T-cell (primary cell): ENCODE measurements around the gene CYP46A1. TPM values are rescaled to one million over a fixed set of nuclear protein-coding genes. Genes with fewer than 3 reads are reported as not detected.

ENCODE experiments used
- ATAC-seq, 4 experiments: fragments of 200-7000 bp in 3 of 4; fragments of 150-1000 bp in 1 of 4; cut with Tn5 transposase; replicated peaks in 1 of 4; 1 replicate in 3 of 4; 2 replicates in 1 of 4; pipeline ENCODE4 v1.10.0; 2021; ENCODE audit warnings: moderate library complexity in 3 of 4, mild to moderate bottlenecking in 2 of 4, moderate number of reproducible peaks in 1 of 4
- CTCF ChIA-PET, 2 donors: fragments of 300-600 bp; sonication (Branson Sonifier 250); formaldehyde crosslinking; loops; one replicate each; lab custom pipeline; 2022; ENCODE audit warnings: antibody characterized with exemption in 2 of 2; lab: Charles Lee
- POLR2A ChIA-PET, 2 donors: fragments of 300-600 bp; sonication (Branson Sonifier 250); formaldehyde crosslinking; loops; one replicate each; lab custom pipeline; 2022; ENCODE audit warnings: antibody characterized with exemption in 2 of 2; lab: Charles Lee
- DNase-seq, 35 experiments: peaks; one replicate each; pipeline versions ENCODE4 v3.0.0 to v3.0.0-alpha.2; 2013 to 2023
- H3K27ac ChIP-seq: one replicate; pipeline ENCODE4 v1.5.1; 2013; ENCODE audit warnings: low read length
- H3K27me3 ChIP-seq, 2 experiments: replicated peaks in 1 of 2; 1 replicate in 1 of 2; 2 replicates in 1 of 2; pipeline versions ENCODE4 v1.6.1 to v1.7.0; 2013; ENCODE audit warnings: low read length in 1 of 2, mixed read lengths in 1 of 2; ENCODE audit not compliant: control insufficient read depth in 2 of 2, insufficient read depth in 2 of 2; ENCODE audit errors: extremely low read depth in 1 of 2
- H3K36me3 ChIP-seq, 2 donors: 1 replicate in 1 of 2; 2 replicates in 1 of 2; pipeline versions ENCODE4 v1.6.1 to v1.7.0; 2013; ENCODE audit warnings: low read length in 1 of 2; ENCODE audit not compliant: control insufficient read depth in 2 of 2, insufficient read depth in 1 of 2; ENCODE audit errors: extremely low read depth in 1 of 2
- H3K4me1 ChIP-seq, 2 experiments: 1 replicate in 1 of 2; 2 replicates in 1 of 2; pipeline versions ENCODE4 v1.6.1 to v1.7.0; 2013; ENCODE audit warnings: low read length in 2 of 2, mixed read lengths in 1 of 2; ENCODE audit not compliant: insufficient read depth in 2 of 2, control insufficient read depth in 1 of 2; ENCODE audit errors: extremely low read depth in 1 of 2
- H3K4me3 ChIP-seq, 2 donors: 1 replicate in 1 of 2; 2 replicates in 1 of 2; pipeline versions ENCODE4 v1.5.1 to v1.7.0; 2013; ENCODE audit warnings: mild to moderate bottlenecking in 2 of 2, low read length in 1 of 2, moderate library complexity in 1 of 2; ENCODE audit not compliant: control insufficient read depth in 1 of 2; ENCODE audit errors: extremely low read depth in 1 of 2
- H3K9me3 ChIP-seq: 2 replicates; pipeline ENCODE4 v1.7.0; 2013
- H3K27ac Mint-ChIP-seq, 2 donors: one replicate each; pipeline ENCODE4 v1.8.0; 2020 to 2021; ENCODE audit warnings: mild to moderate bottlenecking in 2 of 2, mixed read lengths in 2 of 2
- H3K27me3 Mint-ChIP-seq, 2 donors: one replicate each; pipeline ENCODE4 v1.8.0; 2021 to 2022; ENCODE audit warnings: mixed read lengths in 2 of 2
- H3K36me3 Mint-ChIP-seq: one replicate; pipeline ENCODE4 v1.8.0; 2021; ENCODE audit warnings: mixed read lengths
- H3K4me1 Mint-ChIP-seq, 3 donors: one replicate each; pipeline ENCODE4 v1.8.0; 2020 to 2022; ENCODE audit warnings: mixed read lengths in 3 of 3, mild to moderate bottlenecking in 1 of 3
- H3K4me3 Mint-ChIP-seq, 3 donors: one replicate each; pipeline ENCODE4 v1.8.0; 2020 to 2022; ENCODE audit warnings: mild to moderate bottlenecking in 3 of 3, mixed read lengths in 3 of 3, moderate library complexity in 3 of 3
- H3K9me3 Mint-ChIP-seq, 3 donors: one replicate each; pipeline ENCODE4 v1.8.0; 2020 to 2022; ENCODE audit warnings: mixed read lengths in 3 of 3
- WGBS: methylation state at CpG from one replicate; pipeline ENCODE4 v1.1.5; 2013; ENCODE audit warnings: missing lambda C conversion rate; ENCODE audit not compliant: insufficient coverage; 5-methylcytosine and 5-hydroxymethylcytosine counted together
- total RNA-seq, 35 experiments: library from RNA in 6 of 35; stranded (reverse) in 6 of 35; fragments of 120-200 nt in 1 of 35; gene quantifications; one replicate each; pipeline versions ENCODE4 v1.2.1 to v1.2.4 and lab custom pipeline; 2013 to 2026

The CYP46A1 gene
- total RNA-seq, 5 donors from 2014 or later (not counting 1 experiment from before 2014, with no cell fraction given) = 0.10 to 0.51 (median 0.39) TPM

- H3K4me1 ChIP-seq = peaks cover 0 to 8% of the 10 kb centered on the region in 2 experiments
- Mint-ChIP-seq H3K4me1 (peaks cover 0 to 6% (median 4%) of the 10 kb centered on the region in 3 donors), H3K27ac (no peak overlapping the region), H3K36me3 (no peaks in the 10 kb centered on the region), H3K27me3 (peaks cover 39 to 54% of the 10 kb centered on the region in 2 donors), H3K9me3 (no peaks in the 10 kb centered on the region), H3K4me3 (no peak overlapping the region)
- no peak for ATAC-seq
- 78% methylated on average over 6 of the region's 8 CpGs for WGBS
- H3K27ac ChIP-seq = no peak overlapping the region
- DNase-seq = no peak
- ChIA-PET POLR2A (no interaction called here), CTCF (no interaction called here)
- H3K4me3 ChIP-seq = no peak overlapping the region
- H3K27me3 ChIP-seq = peaks cover 5 to 78% of the 10 kb centered on the region in 2 experiments
- H3K36me3 ChIP-seq = no peaks in the 10 kb centered on the region
- H3K9me3 ChIP-seq = no peaks in the 10 kb centered on the region
Measured at GRCh38 chr14:99648027-99648784, 35.9 kb upstream of the CYP46A1 start.

- ATAC-seq (no peak), DNase-seq (no peak)
- WGBS = 70% methylated on average over 3 of the region's 8 CpGs
- CTCF ChIA-PET = no interaction called here
- no peak overlapping the region for H3K4me3 ChIP-seq
- H3K36me3 ChIP-seq = no peaks in the 10 kb centered on the region
- peaks cover 0 to 8% of the 10 kb centered on the region in 2 experiments for H3K4me1 ChIP-seq
- H3K9me3 ChIP-seq = no peaks in the 10 kb centered on the region
- H3K36me3 Mint-ChIP-seq = no peaks in the 10 kb centered on the region
- no peak overlapping the region for H3K4me3 Mint-ChIP-seq
- H3K27ac ChIP-seq = no peak overlapping the region
- H3K27me3 ChIP-seq = peaks cover 0 to 74% of the 10 kb centered on the region in 2 experiments
- POLR2A ChIA-PET = no interaction called here
- H3K27ac Mint-ChIP-seq = no peak overlapping the region
- H3K27me3 Mint-ChIP-seq = peaks cover 37 to 50% of the 10 kb centered on the region in 2 donors
- no peaks in the 10 kb centered on the region for H3K9me3 Mint-ChIP-seq
- H3K4me1 Mint-ChIP-seq = peaks cover 0 to 4% (median 2%) of the 10 kb centered on the region in 3 donors
Measured at GRCh38 chr14:99649219-99649618, 34.9 kb upstream of the CYP46A1 start.

- WGBS = 92% methylated on average over 8 of the region's 8 CpGs
- Mint-ChIP-seq H3K9me3 (no peaks in the 10 kb centered on the region), H3K36me3 (no peaks in the 10 kb centered on the region), H3K4me3 (no peak overlapping the region), H3K27me3 (peaks cover 40 to 54% of the 10 kb centered on the region in 2 donors), H3K4me1 (peaks cover 0 to 4% (median 2%) of the 10 kb centered on the region in 3 donors), H3K27ac (no peak overlapping the region)
- ChIA-PET CTCF (no interaction called here), POLR2A (no interaction called here)
- peaks cover 0 to 7% of the 10 kb centered on the region in 2 experiments for H3K4me1 ChIP-seq
- peaks cover 0 to 71% of the 10 kb centered on the region in 2 experiments for H3K27me3 ChIP-seq
- H3K4me3 ChIP-seq = no peak overlapping the region
- H3K36me3 ChIP-seq = no peaks in the 10 kb centered on the region
- no peak for DNase-seq
- H3K27ac ChIP-seq = no peak overlapping the region
- no peaks in the 10 kb centered on the region for H3K9me3 ChIP-seq
- ATAC-seq = no peak
Measured at GRCh38 chr14:99649643-99650042, 34.5 kb upstream of the CYP46A1 start.

GRCh38 chr14:99650189-99650588, 33.9 kb upstream of the CYP46A1 start:
- Histone ChIP-seq H3K27me3 (peaks cover 0 to 67% of the 10 kb centered on the region in 2 experiments), H3K4me1 (peaks cover 0 to 4% of the 10 kb centered on the region in 2 experiments), H3K36me3 (no peaks in the 10 kb centered on the region), H3K4me3 (no peak overlapping the region), H3K9me3 (no peaks in the 10 kb centered on the region), H3K27ac (no peak overlapping the region)
- Mint-ChIP-seq H3K27me3 (peaks cover 43 to 57% of the 10 kb centered on the region in 2 donors), H3K4me3 (no peak overlapping the region), H3K9me3 (no peaks in the 10 kb centered on the region), H3K36me3 (no peaks in the 10 kb centered on the region), H3K27ac (no peak overlapping the region), H3K4me1 (peaks cover 0 to 4% (median 2%) of the 10 kb centered on the region in 3 donors)
- no peak for DNase-seq
- 84% methylated on average over 6 of the region's 9 CpGs for WGBS
- no peak for ATAC-seq
- POLR2A ChIA-PET = no interaction called here
- CTCF ChIA-PET = no interaction called here

GRCh38 chr14:99651953-99652746, 31.9 kb upstream of the CYP46A1 start:
- ChIA-PET CTCF (no interaction called here), POLR2A (no interaction called here)
- no peaks in the 10 kb centered on the region for H3K36me3 ChIP-seq

GRCh38 chr14:99654235-99654985, 29.7 kb upstream of the CYP46A1 start:
- ATAC-seq (no peak), DNase-seq (no peak)
- Mint-ChIP-seq H3K27me3 (peaks cover 54 to 57% of the 10 kb centered on the region in 2 donors), H3K4me3 (no peak overlapping the region), H3K9me3 (no peaks in the 10 kb centered on the region), H3K36me3 (no peaks in the 10 kb centered on the region), H3K4me1 (peaks cover 0 to 3% (median 0%) of the 10 kb centered on the region in 3 donors), H3K27ac (no peak overlapping the region)
- POLR2A ChIA-PET = no interaction called here
- Histone ChIP-seq H3K27me3 (peaks cover 5 to 58% of the 10 kb centered on the region in 2 experiments), H3K4me1 (no peaks in the 10 kb centered on the region), H3K4me3 (no peak overlapping the region), H3K9me3 (no peaks in the 10 kb centered on the region), H3K27ac (no peak overlapping the region), H3K36me3 (no peaks in the 10 kb centered on the region)
- CTCF ChIA-PET = interaction anchor here in 1 of 2 donors (0.6 kb wide), 1 partner anchor 185 kb away, joined by 5 read pairs; no protein-coding TSS in a partner anchor
- WGBS = 50% methylated on average over 5 of the region's 7 CpGs

More at GRCh38 chr14:99651953-99652746, 31.9 kb upstream of the CYP46A1 start:
- Histone ChIP-seq H3K9me3 (no peaks in the 10 kb centered on the region), H3K4me1 (no peaks in the 10 kb centered on the region), H3K4me3 (no peak overlapping the region), H3K27ac (no peak overlapping the region), H3K27me3 (peaks cover 0 to 56% of the 10 kb centered on the region in 2 experiments)
- Mint-ChIP-seq H3K27me3 (peaks cover 48 to 54% of the 10 kb centered on the region in 2 donors), H3K4me1 (no peaks in the 10 kb centered on the region), H3K36me3 (no peaks in the 10 kb centered on the region), H3K4me3 (no peak overlapping the region), H3K9me3 (no peaks in the 10 kb centered on the region), H3K27ac (no peak overlapping the region)
- ATAC-seq = no peak
- DNase-seq = no peak
- WGBS = 90% methylated on average over 30 of the region's 32 CpGs
